Heart left ventricle (tissue), 16 donors: ENCODE data around the gene C3orf62. TPM values are rescaled to one million over a fixed set of nuclear protein-coding genes. Genes with fewer than 3 reads are reported as not detected.

Source experiments
- ATAC-seq, 4 donors: fragments of 200-7000 bp; cut with Tn5 transposase; one replicate each; pipeline ENCODE4 v1.9.1; 2020 to 2022; ENCODE audit warnings: moderate library complexity in 4 of 4, mild to moderate bottlenecking in 3 of 4, moderate number of reproducible peaks in 1 of 4
- DNase-seq, 5 donors: peaks; one replicate each; pipeline ENCODE4 v3.0.0-alpha.2; 2020
- H3K27ac ChIP-seq, 12 donors: fragments of 200-600 bp; sonication (generic) in 4 of 12; one replicate each; pipeline versions ENCODE4 v1.5.0 to v1.8.0; 2016 to 2022; ENCODE audit warnings: mild to moderate bottlenecking in 2 of 12
- H3K27me3 ChIP-seq, 9 donors: fragments of 200-600 bp; sonication (generic) in 2 of 9; one replicate each; pipeline versions ENCODE4 v1.5.1 to v1.8.0; 2016 to 2022; ENCODE audit warnings: mild to moderate bottlenecking in 3 of 9
- H3K36me3 ChIP-seq, 9 donors: fragments of 200-600 bp; sonication (generic) in 2 of 9; one replicate each; pipeline versions ENCODE4 v1.5.0 to v1.8.0; 2018 to 2022; ENCODE audit warnings: mild to moderate bottlenecking in 2 of 9
- H3K4me1 ChIP-seq, 12 donors: fragments of 200-600 bp; sonication (generic) in 4 of 12; one replicate each; pipeline versions ENCODE4 v1.5.0 to v1.8.0; 2016 to 2022; ENCODE audit warnings: mild to moderate bottlenecking in 3 of 12
- H3K4me3 ChIP-seq, 12 donors: fragments of 200-600 bp; sonication (generic) in 4 of 12; one replicate each; pipeline versions ENCODE4 v1.5.0 to v1.8.0; 2017 to 2022; ENCODE audit warnings: mild to moderate bottlenecking in 9 of 12, moderate library complexity in 4 of 12
- H3K9me3 ChIP-seq, 12 donors: fragments of 200-600 bp; sonication (generic) in 4 of 12; one replicate each; pipeline versions ENCODE4 v1.5.0 to v1.8.0; 2016 to 2022; ENCODE audit warnings: mild to moderate bottlenecking in 1 of 12
- POLR2A ChIP-seq, 2 donors: fragments of 450-650 bp; IDR thresholded peaks; one replicate each; pipeline ENCODE4 v1.6.1; 2017; ENCODE audit warnings: antibody characterized with exemption in 2 of 2, mild to moderate bottlenecking in 2 of 2, moderate library complexity in 2 of 2
- WGBS, 4 donors: extraction: QIAGEN DNeasy Blood & Tissue Kit in 2 of 4; methylation state at CpG; one replicate each; pipeline versions ENCODE4 v1.1.5 to v1.1.7; 2013 to 2018; 5-methylcytosine and 5-hydroxymethylcytosine counted together
- intact Hi-C, 10 donors: fragments of 100-400 bp; cut with DNase I; formaldehyde crosslinking; loops; one replicate each; pipeline versions ENCODE4 v1.11.1 to v1.14.2; 2022
- polyA plus RNA-seq, 2 donors: library from polyadenylated mRNA; stranded (reverse); fragments of 200-250 nt; gene quantifications; one replicate each; pipeline ENCODE4 v1.2.3, GENCODE V29; 2013
- total RNA-seq, 9 donors: library from RNA; depleted of rRNA in 2 of 9; stranded (reverse); fragments of >200 nt in 2 of 9; fragmentation: NEBNext Ultra II Directional in 3 of 9; extraction: Animal tissue kit (Norgen Biotek cat#: 25700) in 3 of 9; gene quantifications; one replicate each; pipeline versions ENCODE4 v1.1.0 to v1.2.4, GENCODE V29; 2016 to 2023
- TF ChIP-seq, protein P1 (sequence below), 12 donors: fragments of 200-600 bp; sonication (generic) in 4 of 12; IDR thresholded peaks; one replicate each; pipeline versions ENCODE4 v1.5.0 to v1.8.0; 2018 to 2022; ENCODE audit warnings: antibody characterized with exemption in 12 of 12, mild to moderate bottlenecking in 5 of 12
- donor health status: ischemic (EF 13 %, LVEDD 7.1; RV severe dilation, severe dysfunction).
- donor health status: healthy with polysubstance abuse.
- donor health status: DM: no; HTN: yes; CAD: no.
- donor health status: DM: no; HTN: no; CAD: no.
- donor health status: ischemic (EF 25% LVEDD 6.9; RV normal size, moderate dysfunction).
- donor health status: ischemic (EF 25% LVEDD 5.7; RV mildly dilated, moderate dysfunction).
- donor health status: healthy.
- donor health status: DM: yes; HTN: yes; CAD: no.
- donor health status: ischemic (EF 35%, LVEDD 5.7; RV mildly dilated, moderate dysfunction).
- donor health status: nonischemic (EF 11% LVEDD 7.7; RV severe dilation, severe dysfunction).
- donor health status: DM: yes; HTN: yes; CAD: no.
- donor health status: PGD.
- donor health status: ischemic (EF 29% LVEDD 5.4; RV normal size, mild dysfunction).
- donor health status: nonischemic (EF 23%, LVEDD 6.1; RV moderate dilation, normal function).

The C3orf62 gene
- total and polyA plus RNA-seq, 11 donors = 1.3 to 5.6 (median 2.9) TPM

DNA sequence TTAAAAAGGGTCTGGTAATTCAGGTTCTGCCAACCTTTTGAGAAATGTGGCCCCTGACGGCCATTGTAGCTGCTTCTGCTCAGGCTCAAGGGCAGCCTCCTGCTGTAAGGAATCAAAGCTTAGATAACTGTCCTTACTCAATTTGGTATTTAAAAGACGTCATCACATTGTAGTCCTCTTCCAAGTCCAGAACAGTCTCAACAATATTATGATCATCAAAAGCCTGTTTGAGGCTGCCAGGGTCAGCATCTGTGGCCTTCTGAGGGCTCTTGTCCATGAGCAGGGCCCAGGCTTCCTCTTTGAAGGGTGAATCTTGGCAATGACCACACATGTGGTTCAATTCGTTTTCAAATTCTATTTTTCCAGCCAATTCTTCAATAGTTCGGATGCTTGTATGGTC lies 6.0 kb downstream of the C3orf62 start:
- Histone ChIP-seq H3K27me3 (no peaks in the 10 kb centered on the region), H3K9me3 (no peaks in the 10 kb centered on the region), H3K4me1 (peaks cover 0 to 20% (median 16%) of the 10 kb centered on the region in 12 donors), H3K4me3 (no peak overlapping the region), H3K27ac (peak overlapping the region in 1 of 12 donors; percentile 18), H3K36me3 (peaks cover 0 to 28% (median 4%) of the 10 kb centered on the region in 9 donors)
- intact Hi-C loops = loop anchor here in 1 of 10 donors (10.0 kb wide), 1 partner anchor 96 kb away; the partner anchor contains the start of gene KLHDC8B
- DNase-seq (no peak), ATAC-seq (no peak)
- 80 to 88% (median 84%) methylated on average over 4 of the region's 4 CpGs for WGBS, 4 donors
- TF ChIP-seq POLR2A (IDR thresholded peaks at IDR 0.05) = no peak
- TF ChIP-seq, protein P1, sequence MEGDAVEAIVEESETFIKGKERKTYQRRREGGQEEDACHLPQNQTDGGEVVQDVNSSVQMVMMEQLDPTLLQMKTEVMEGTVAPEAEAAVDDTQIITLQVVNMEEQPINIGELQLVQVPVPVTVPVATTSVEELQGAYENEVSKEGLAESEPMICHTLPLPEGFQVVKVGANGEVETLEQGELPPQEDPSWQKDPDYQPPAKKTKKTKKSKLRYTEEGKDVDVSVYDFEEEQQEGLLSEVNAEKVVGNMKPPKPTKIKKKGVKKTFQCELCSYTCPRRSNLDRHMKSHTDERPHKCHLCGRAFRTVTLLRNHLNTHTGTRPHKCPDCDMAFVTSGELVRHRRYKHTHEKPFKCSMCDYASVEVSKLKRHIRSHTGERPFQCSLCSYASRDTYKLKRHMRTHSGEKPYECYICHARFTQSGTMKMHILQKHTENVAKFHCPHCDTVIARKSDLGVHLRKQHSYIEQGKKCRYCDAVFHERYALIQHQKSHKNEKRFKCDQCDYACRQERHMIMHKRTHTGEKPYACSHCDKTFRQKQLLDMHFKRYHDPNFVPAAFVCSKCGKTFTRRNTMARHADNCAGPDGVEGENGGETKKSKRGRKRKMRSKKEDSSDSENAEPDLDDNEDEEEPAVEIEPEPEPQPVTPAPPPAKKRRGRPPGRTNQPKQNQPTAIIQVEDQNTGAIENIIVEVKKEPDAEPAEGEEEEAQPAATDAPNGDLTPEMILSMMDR (IDR thresholded peaks at IDR 0.05) = no peak

DNA sequence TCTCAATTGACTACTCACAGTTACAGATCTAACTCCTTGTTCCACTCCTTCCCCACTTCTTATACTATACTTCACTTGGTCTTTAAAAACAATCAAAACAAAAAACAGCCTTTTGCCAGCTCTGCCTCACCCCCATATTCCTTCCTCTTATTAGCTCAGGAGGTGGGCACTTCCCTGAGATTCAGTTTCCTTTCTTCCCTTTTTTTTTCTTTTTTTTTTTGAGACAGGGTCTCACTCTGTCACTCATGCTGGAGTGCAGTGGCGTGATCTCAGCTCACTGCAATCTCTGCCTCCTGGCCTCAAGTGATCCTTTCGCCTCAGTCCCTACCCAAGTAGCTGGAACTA lies 6.9 kb downstream of the C3orf62 start:
- no peak for DNase-seq
- no peak overlapping the region for H3K4me3 ChIP-seq
- H3K9me3 ChIP-seq = no peaks in the 10 kb centered on the region
- 94 to 100% (median 99%) methylated on average over 2 of the region's 2 CpGs for WGBS, 4 donors
- H3K36me3 ChIP-seq = peaks cover 0 to 28% (median 4%) of the 10 kb centered on the region in 9 donors
- ATAC-seq = no peak
- no peak for TF ChIP-seq POLR2A (IDR thresholded peaks at IDR 0.05)
- TF ChIP-seq, protein P1 (IDR thresholded peaks at IDR 0.05) = no peak
- intact Hi-C loops = loop anchor here in 1 of 10 donors (10.0 kb wide), 1 partner anchor 95 kb away; the partner anchor contains the start of gene KLHDC8B
- no peak overlapping the region for H3K27ac ChIP-seq
- no peaks in the 10 kb centered on the region for H3K27me3 ChIP-seq
- H3K4me1 ChIP-seq = peaks cover 0 to 20% (median 16%) of the 10 kb centered on the region in 12 donors

DNA sequence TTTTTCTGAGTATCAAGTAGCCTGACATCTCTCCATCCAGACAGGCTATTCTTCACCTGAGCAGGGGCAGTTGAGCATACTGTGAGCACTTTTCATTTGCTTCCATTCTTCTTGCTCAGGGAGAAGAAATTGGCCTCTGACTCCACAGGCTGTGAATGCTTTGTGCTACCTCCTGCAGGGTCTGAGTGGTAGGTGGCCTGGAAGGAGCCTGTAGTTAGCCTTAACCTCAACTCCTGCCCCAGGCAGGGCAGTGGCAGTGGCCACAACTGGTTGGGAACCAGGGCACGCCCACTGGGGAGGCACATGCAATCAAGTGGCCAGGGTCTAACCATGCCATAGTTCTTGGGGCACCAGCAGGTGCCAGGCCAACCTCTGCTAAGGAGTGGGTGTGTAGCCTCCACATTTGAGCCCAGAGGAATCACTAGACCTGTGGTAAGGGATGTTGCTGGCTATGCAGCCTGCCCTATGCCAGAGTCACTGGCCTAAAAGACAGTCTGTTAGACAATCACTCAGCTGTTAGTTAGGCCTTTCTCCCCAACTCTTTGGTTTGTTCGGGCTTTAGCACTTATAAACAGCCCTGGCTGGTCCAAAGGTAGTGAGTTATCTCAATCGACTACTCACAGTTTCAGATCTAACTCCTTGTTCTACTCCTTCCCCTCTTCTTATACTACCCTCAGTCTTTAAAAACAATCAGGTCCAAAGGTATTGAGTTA lies 7.4 kb downstream of the C3orf62 start:
- no peak overlapping the region for H3K4me3 ChIP-seq
- no peak overlapping the region for H3K27ac ChIP-seq
- peaks cover 0 to 20% (median 16%) of the 10 kb centered on the region in 12 donors for H3K4me1 ChIP-seq
- no peaks in the 10 kb centered on the region for H3K9me3 ChIP-seq
- no peak for DNase-seq
- H3K36me3 ChIP-seq = peaks cover 0 to 28% (median 4%) of the 10 kb centered on the region in 9 donors
- 95 to 98% (median 95%) methylated on average over 3 of the region's 3 CpGs for WGBS, 4 donors
- ATAC-seq = peak in 1 of 4 donors; percentile 16
- intact Hi-C loops = loop anchor here in 1 of 10 donors (10.0 kb wide), 1 partner anchor 95 kb away; the partner anchor contains the start of gene KLHDC8B
- TF ChIP-seq POLR2A (IDR thresholded peaks at IDR 0.05) = no peak
- TF ChIP-seq, protein P1 (IDR thresholded peaks at IDR 0.05) = no peak
- no peaks in the 10 kb centered on the region for H3K27me3 ChIP-seq

DNA sequence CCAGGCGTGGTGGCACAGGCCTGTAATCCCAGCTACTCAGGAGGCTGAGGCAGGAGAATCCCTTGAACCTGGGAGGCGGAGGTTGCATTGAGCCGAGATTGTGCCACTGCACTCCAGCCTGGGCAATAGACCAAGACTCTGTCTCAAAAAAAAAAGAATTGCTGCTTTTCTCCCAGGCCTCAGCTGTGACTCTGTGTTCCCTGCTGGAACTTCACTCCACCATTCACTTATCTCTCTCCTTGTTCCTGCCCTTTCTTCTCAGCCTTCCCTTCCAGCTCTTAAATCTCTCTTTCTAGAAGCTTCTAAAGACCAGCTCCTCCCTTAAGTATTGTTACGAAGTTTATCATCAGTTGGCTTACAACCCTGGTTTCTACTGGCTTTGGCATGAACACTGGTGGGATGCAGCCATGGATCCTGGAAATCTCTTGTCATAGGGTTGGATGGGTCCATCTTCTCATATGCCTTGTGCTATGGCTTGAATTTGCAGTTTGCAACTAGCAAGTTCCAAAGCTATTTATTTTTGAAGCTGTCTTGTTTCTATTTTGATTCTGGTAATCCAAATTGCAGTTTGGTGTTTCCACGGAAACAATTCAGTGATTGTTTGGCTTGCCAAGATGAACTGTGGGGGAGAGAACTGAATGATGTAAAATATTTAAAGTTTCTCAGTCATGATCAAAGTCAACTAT lies 10.5 kb downstream of the C3orf62 start:
- peaks cover 0 to 28% (median 0%) of the 10 kb centered on the region in 9 donors for H3K36me3 ChIP-seq
- 47 to 66% (median 60%) methylated on average over 5 of the region's 5 CpGs for WGBS, 4 donors
- peaks cover 0 to 24% (median 16%) of the 10 kb centered on the region in 12 donors for H3K4me1 ChIP-seq
- ATAC-seq = peak in 2 of 4 donors; percentile 27 to 29
- no peak overlapping the region for H3K4me3 ChIP-seq
- DNase-seq = no peak
- H3K27ac ChIP-seq = peak overlapping the region; percentile 17 to 78 (median 42)
- intact Hi-C loops = no loop called here
- H3K27me3 ChIP-seq = no peaks in the 10 kb centered on the region
- TF ChIP-seq, protein P1 (IDR thresholded peaks at IDR 0.05) = no peak
- TF ChIP-seq POLR2A (IDR thresholded peaks at IDR 0.05) = no peak
- no peaks in the 10 kb centered on the region for H3K9me3 ChIP-seq
